GM10248 (cell line): Measurements from ENCODE around the gene MAP2K6.

Experiments
- CTCF ChIA-PET: fragments of 300-600 bp; sonication (Branson Sonifier 250); formaldehyde crosslinking; extraction: SDS; loops from one replicate; lab custom pipeline; 2021; ENCODE audit warnings: antibody characterized with exemption; lab: Yijun Ruan, JAX
- POLR2A ChIA-PET: fragments of 350-650 bp; sonication (Branson Sonifier 250); formaldehyde crosslinking; extraction: SDS; loops from one replicate; lab custom pipeline; 2020; ENCODE audit warnings: antibody characterized with exemption; lab: Yijun Ruan, JAX
- DNase-seq: peaks from one replicate; pipeline ENCODE4 v3.0.0; 2012; ENCODE audit errors: extremely low spot score
- CTCF ChIP-seq: IDR thresholded peaks from 2 replicates; pipeline ENCODE4 v1.5.1; 2012; ENCODE audit warnings: mild to moderate bottlenecking, low read depth; ENCODE audit errors: extremely low read depth, missing control alignments, control extremely low read depth

MAP2K6 gene

GRCh38 chr17:69561462-69561861, 147.0 kb downstream of the MAP2K6 start:
- no peak for TF ChIP-seq CTCF
- DNase-seq, result no peak
- CTCF ChIA-PET, result interaction anchor here (0.6 to 5.0 kb wide), 7 partner anchors 8 to 46 kb away, joined by 3 to 36 read pairs (median 4); no protein-coding TSS in a partner anchor
- POLR2A ChIA-PET, result no interaction called here

GRCh38 chr17:69565447-69565846, 150.9 kb downstream of the MAP2K6 start:
- TF ChIP-seq CTCF, result no peak
- no peak for DNase-seq
- CTCF ChIA-PET, result interaction anchor here (0.8 to 1.3 kb wide), 3 partner anchors 14 to 1072 kb away, joined by 3 to 4 read pairs (median 3); no protein-coding TSS in a partner anchor
- POLR2A ChIA-PET, result no interaction called here

- no peak for TF ChIP-seq CTCF
- DNase-seq, result no peak
- ChIA-PET POLR2A (no interaction called here), CTCF (interaction anchor here (1.5 to 2.1 kb wide), 2 partner anchors 19 to 40 kb away, joined by 6 to 7 read pairs; no protein-coding TSS in a partner anchor)
Measured at GRCh38 chr17:69567130-69567529, 152.6 kb downstream of the MAP2K6 start.

- ChIA-PET POLR2A (no interaction called here), CTCF (interaction anchor here (1.0 kb wide), 1 partner anchor 34 kb away, joined by 4 read pairs; no protein-coding TSS in a partner anchor)
- TF ChIP-seq CTCF, result no peak
- no peak for DNase-seq
Measured at GRCh38 chr17:69572747-69573146, 158.2 kb downstream of the MAP2K6 start.

GRCh38 chr17:69573396-69573795, 158.9 kb downstream of the MAP2K6 start:
- DNase-seq, result no peak
- ChIA-PET CTCF (interaction anchor here (1.0 to 1.2 kb wide), 2 partner anchors 33 to 979 kb away, joined by 3 to 4 read pairs; no protein-coding TSS in a partner anchor), POLR2A (no interaction called here)
- TF ChIP-seq CTCF, result no peak

GRCh38 chr17:69574257-69575197, 160.0 kb downstream of the MAP2K6 start:
- CTCF ChIA-PET, result interaction anchor here (1.0 to 1.2 kb wide), 3 partner anchors 12 to 978 kb away, joined by 3 to 4 read pairs (median 3); no protein-coding TSS in a partner anchor
- no peak for TF ChIP-seq CTCF
- no peak for DNase-seq
- POLR2A ChIA-PET, result no interaction called here
